D341Med (cell line): ENCODE data around the gene RNF217.

ENCODE experiments used
- DNase-seq: peaks from one replicate; pipeline ENCODE4 v3.0.0; 2012; ENCODE audit warnings: low spot score

The RNF217 gene

DNA sequence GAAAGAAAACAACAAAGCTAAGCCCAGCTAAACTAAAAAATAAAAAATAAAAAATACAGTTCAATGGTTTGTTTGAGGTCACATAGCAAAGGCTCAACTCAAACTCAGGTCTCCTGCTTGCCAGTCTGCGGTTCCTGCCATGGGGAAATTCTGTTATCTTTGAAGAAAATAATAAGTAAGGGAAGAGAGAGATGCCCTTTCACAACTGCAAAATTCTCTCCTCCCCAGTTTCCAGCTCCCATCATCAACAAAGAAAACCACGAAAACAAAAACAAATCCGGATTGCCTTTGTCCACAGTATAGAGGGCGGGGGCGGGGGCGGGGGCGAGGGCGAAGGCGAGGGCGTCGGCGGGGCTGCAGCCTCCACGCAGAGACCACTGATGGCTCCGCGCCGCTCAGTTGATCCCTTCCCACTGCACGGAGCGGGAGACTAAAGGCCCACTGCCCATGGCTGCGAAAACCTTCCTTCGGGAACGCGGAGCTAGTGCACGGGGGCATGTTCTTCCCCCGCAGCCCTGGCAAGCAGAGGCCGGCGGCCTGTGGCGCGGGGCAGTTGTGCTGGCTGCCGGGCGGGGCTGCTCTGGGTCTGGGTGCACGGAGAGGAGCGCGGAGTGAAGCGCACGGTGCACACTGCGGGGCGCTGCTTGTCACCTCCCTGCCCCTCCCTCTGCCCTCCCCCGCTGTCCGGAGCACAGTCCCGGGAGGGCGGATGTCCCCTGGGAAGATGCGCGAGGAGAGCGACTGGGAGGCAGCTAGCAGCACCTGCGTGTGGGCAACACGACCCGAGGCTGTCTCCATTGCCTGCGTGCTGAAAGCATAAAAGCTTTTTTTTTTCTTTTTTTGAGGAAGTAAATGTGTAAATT is 137.2 kb downstream of the RNF217 start:
- DNase-seq, result peak; percentile 89

- DNase-seq, result no peak
These were observed 137.9 kb downstream of the RNF217 start for GRCh38 chr6:125100074-125100652.

DNA sequence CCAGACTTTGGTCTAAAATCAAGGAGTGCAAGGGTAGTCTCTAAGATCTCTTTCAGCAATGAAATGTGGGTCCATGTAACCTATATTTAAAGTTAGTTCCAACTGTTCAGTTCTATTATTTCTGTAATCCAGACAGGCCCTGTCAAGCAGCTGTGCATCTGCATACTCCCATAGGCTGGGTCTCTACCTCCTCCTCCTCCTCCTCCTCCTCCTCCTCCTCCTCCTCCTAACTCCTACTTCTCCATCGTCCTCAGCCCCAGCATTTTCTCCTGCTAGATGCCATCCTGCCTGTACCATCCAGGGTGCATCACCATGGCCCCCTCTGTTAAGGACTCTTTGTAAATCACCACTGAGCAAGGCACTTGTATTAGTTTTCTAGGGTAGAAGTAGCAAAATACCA is 138.9 kb downstream of the RNF217 start:
- DNase-seq, result no peak

GRCh38 chr6:125101631-125102030 is 139.4 kb downstream of the RNF217 start:
- DNase-seq, result no peak

- DNase-seq, result no peak
These were observed 140.2 kb downstream of the RNF217 start for GRCh38 chr6:125102411-125102810.

- DNase-seq, result no peak
These were observed 140.7 kb downstream of the RNF217 start for GRCh38 chr6:125102891-125103290.

DNA sequence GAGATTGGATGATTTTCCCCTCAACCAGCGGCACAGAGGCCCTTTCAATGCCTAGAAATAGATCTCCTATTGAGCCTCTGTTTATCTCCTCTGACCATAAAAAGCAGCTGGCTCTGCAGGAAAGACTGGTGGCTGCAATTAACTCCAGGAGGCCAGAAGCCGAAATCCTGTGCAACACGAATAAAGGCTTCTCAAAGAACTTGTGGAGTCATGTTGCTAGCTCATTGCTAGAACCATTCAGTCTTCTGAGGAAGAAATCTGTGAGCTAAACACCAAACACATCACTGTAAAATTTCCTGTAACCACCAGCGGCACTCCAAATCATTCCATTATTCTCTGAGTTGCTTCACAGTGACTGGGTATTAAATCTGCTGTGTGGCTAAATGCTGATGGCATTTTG is 142.2 kb downstream of the RNF217 start:
- no peak for DNase-seq

- no peak for DNase-seq
These were observed 144.8 kb downstream of the RNF217 start for GRCh38 chr6:125107048-125107447.

- no peak for DNase-seq
These were observed 145.7 kb downstream of the RNF217 start for GRCh38 chr6:125107896-125108295.

GRCh38 chr6:125110056-125110455 is 147.8 kb downstream of the RNF217 start:
- DNase-seq, result no peak

DNA sequence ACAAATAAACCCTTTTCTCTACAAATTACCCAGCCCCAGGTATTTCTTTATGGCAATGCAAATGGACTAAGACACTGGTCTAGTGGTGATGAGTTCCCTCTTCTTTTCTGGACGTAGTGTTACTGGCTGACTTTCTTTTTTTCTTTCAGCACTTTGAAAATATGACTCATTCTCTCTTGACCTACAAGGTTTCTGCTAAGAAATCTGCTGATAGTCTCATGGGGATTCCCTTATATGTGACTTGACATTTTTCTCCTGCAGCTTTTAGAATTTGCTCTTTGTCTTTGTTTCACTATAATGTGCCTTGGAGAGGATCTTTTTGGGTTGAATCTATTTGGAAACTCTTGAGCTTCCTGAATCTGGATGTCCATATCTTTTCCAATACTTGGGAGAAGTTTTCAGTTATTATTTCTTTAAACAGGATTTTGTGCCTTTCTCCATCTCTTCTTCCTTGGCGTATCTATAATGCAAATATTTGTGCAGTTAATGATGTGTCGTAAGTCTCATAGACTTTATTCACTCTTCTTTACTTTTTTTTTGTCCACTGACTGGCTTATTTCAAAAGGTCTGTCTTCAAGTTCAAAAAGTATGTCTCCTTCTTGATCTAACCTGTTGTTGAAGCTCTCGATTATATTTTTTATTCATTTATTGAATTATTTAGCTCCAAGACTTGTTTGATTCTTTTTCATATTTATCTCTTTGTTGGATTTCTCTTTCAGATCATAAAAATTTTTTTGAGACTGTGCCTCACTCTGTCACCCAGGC is 149.2 kb downstream of the RNF217 start:
- no peak for DNase-seq

DNA sequence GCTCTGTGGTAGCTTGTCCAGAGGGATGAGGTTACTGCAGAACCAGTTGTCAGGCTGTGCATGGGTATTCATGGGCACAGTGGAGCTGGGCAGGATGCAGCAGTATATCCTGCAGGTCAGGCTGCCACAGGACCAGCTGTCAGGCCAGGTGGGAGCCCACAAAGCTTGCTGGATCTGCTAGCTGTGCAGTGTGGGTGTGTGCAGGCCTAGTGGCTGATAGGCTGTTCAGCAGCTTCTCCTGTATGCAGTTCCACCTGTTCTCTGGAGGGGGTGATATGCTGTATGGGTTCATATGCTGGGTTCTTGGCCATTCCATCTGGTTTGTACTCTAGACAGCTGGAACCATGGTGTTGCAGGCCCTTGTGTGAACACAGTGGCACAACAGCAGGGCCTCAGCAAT is 150.7 kb downstream of the RNF217 start:
- no peak for DNase-seq

DNA sequence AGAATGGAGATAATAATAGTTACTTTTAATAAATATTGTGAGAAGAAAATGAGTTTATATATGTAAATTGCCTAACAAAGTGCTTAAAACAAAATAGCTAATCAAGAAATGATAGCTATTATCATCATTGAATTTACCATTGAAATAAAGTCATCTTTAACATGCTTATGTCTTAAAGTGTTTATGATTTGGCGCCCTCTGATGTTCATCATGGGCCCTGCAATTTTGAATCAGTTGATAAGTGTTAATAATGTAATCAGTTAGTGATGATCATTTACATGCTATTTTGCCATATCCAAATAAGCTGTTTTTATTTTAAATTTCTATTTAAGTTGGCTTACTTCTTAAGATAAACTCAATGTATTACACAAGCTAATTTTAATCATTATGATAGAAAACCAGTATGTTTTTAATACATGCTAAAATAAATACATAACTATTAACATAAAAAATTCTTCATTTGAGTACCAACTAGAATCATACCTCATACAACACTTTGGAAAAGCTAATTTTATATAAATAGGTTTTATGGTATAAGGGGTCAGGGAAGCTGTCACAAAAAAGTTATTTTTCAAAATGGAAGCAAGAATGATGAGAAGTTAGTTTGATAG is 152.1 kb downstream of the RNF217 start:
- no peak for DNase-seq

DNA sequence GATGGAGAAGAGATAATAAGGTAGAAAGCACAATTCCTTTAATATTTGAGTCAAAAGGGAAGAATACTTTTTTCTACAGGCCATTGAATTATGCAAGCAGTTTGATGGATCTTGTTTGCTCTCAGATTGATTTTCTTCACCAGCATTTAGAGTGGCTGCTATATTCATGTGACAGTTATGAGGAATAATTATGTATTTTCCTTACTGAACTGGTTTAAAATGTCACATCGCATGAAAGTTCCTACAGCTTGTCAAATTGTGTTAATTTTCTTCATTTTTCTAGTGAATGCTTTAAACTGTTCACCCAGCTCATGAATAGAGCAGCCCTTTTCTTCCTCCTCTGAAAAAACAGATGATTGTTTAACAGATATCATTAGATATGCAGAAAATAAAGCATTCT is 153.9 kb downstream of the RNF217 start:
- no peak for DNase-seq

- no peak for DNase-seq
These were observed 154.5 kb downstream of the RNF217 start for GRCh38 chr6:125116710-125117109.

GRCh38 chr6:125117818-125118217 is 155.6 kb downstream of the RNF217 start:
- no peak for DNase-seq

DNA sequence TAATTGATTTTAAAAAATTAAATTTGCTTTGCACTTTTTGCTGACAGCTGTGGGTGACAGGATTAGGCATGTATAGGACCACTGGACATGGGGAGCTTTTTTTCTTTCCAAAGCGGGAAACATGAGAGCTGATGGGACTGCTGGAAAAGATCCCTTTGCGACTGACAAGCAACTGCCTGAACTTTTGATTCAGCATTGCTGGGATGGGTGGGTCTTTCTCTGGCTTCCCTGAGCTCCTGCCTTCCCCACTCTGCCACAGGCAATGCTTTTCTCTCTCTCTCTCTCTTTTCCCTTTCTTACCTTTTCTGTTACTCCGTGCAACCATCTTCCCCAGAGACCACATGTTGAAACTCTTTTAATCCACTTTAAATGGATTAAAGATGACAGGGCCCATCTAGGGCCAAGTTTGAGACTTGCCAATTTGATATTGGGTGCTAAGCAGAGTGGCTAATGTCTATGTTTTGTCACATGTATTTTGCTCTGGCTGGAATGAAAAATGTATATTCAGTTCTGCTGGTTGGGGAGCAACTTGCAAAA is 157.9 kb downstream of the RNF217 start:
- DNase-seq, result no peak

GRCh38 chr6:125121894-125122293 is 159.7 kb downstream of the RNF217 start:
- no peak for DNase-seq

DNA sequence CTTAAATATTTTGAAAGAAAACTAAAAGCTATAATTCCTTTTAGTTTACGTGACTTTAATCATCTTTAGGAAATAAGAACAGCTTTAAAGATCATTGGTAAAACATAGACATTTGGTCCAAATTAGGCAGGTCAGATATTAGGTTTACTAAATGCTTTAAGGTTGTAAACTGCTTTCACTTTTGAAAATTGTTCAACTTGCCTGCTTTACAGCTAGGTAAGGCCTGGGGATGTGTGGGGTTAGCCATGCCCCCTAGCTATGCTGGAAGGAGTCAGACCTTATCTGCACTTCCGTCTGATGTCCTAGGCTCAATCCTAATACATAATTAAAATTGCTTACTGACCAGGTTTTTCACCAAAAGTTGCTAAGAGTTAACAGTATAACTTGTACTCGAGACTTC is 160.8 kb downstream of the RNF217 start:
- DNase-seq, result no peak

- DNase-seq, result no peak
These were observed 161.3 kb downstream of the RNF217 start for GRCh38 chr6:125123468-125124048.

DNA sequence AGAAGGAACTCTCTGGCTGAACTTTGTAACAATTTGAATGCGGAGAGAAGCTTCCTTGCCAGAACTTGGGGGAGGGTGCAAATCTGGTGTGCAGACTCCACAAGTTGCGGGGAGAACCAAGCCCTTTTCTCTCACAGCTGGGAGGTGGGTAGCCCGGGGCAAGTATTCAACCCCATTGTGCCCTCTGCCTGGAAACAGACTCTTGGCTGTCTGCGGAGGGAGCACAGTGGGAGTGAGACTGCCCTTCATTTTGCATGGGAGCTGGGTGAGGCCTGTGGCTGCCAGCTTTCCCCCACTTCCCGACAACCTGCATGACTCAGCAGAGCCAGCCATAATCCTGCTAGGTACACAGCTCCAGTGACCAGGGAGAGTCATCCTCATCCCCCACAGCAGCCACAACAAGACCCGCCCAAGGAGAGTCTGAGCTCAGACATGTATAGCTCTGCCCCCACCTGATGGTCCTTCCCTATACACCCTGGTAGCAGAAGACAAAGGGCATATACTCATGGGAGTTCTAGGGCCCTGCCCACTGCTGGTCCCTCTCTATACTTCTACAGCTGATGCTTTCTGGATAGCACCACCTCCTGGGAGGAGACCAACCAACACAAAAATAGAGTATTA is 161.9 kb downstream of the RNF217 start:
- DNase-seq, result no peak
